H1 (cell line): ENCODE measurements around the gene LOXL1. TPM values are rescaled to one million over a fixed set of nuclear protein-coding genes. Genes with fewer than 3 reads are reported as not detected.

ENCODE experiments used
- CTCF ChIA-PET: fragments of 300-600 bp; sonication (Branson Sonifier 250); formaldehyde crosslinking; loops from one replicate; lab custom pipeline; 2021; ENCODE audit not compliant: partially characterized antibody; lab: Charles Lee
- POLR2A ChIA-PET: fragments of 300-600 bp; sonication (Branson Sonifier 250); formaldehyde crosslinking; loops from one replicate; lab custom pipeline; 2021; ENCODE audit warnings: inconsistent platforms; ENCODE audit not compliant: partially characterized antibody; lab: Charles Lee
- DNase-seq, 2 experiments: peaks; one replicate each; pipeline versions ENCODE4 v3.0.0 to v3.0.0-alpha.2; 2010 to 2022; ENCODE audit warnings: low spot score in 2 of 2, low read depth in 1 of 2, mixed read lengths in 1 of 2
- FAIRE-seq: peaks from 2 replicates; lab custom pipeline; 2011; peaks lifted over from hg19 to GRCh38; lab: Jason Lieb, UNC
- H2AFZ ChIP-seq: 2 replicates; pipeline ENCODE4 v1.8.1; 2012; ENCODE audit warnings: low read length, inconsistent platforms
- H2AK5ac ChIP-seq: 2 replicates; pipeline ENCODE4 v1.6.1; 2013; ENCODE audit warnings: low read depth, low read length
- H2BK120ac ChIP-seq: replicated peaks from 2 replicates; pipeline ENCODE3; 2013; ENCODE audit warnings: low read depth, low read length, inconsistent platforms
- H2BK12ac ChIP-seq: 2 replicates; pipeline ENCODE4 v1.6.1; 2013; ENCODE audit warnings: low read depth, low read length
- H2BK15ac ChIP-seq: 2 replicates; pipeline ENCODE4 v1.6.1; 2013; ENCODE audit warnings: low read length
- H2BK20ac ChIP-seq: 2 replicates; pipeline ENCODE4 v1.6.1; 2013; ENCODE audit warnings: low read length
- H2BK5ac ChIP-seq: 2 replicates; pipeline ENCODE4 v1.6.1; 2013; ENCODE audit warnings: low read depth, low read length
- H3K14ac ChIP-seq: 2 replicates; pipeline ENCODE4 v1.6.1; 2013; ENCODE audit warnings: inconsistent platforms; ENCODE audit not compliant: insufficient read length
- H3K18ac ChIP-seq: 2 replicates; pipeline ENCODE4 v1.6.1; 2013; ENCODE audit warnings: low read length; ENCODE audit errors: extremely low read depth
- H3K23ac ChIP-seq: 2 replicates; pipeline ENCODE4 v1.6.1; 2013; ENCODE audit warnings: inconsistent platforms; ENCODE audit not compliant: insufficient read length
- H3K23me2 ChIP-seq: 2 replicates; pipeline ENCODE4 v1.6.1; 2013; ENCODE audit warnings: low read depth, low read length
- H3K27ac ChIP-seq: 2 replicates; pipeline ENCODE4 v1.6.1; 2011; ENCODE audit warnings: low read depth, low read length, inconsistent platforms
- H3K27me3 ChIP-seq, 4 experiments: replicated peaks in 1 of 4; 1 replicate in 1 of 4; 2 replicates in 3 of 4; pipeline versions ENCODE4 v1.6.1 to v1.8.1; 2011 to 2013; ENCODE audit warnings: low read length in 3 of 4, mild to moderate bottlenecking in 3 of 4, inconsistent platforms in 2 of 4, mixed read lengths in 2 of 4, moderate library complexity in 1 of 4; ENCODE audit not compliant: control insufficient read depth in 3 of 4, insufficient read depth in 3 of 4; ENCODE audit errors: extremely low read depth in 1 of 4
- H3K36me3 ChIP-seq, 4 experiments: 2 replicates each; pipeline versions ENCODE4 v1.6.1 to v1.8.1; 2011 to 2013; ENCODE audit warnings: mild to moderate bottlenecking in 4 of 4, low read length in 3 of 4, moderate library complexity in 2 of 4, control low read depth in 1 of 4, inconsistent platforms in 1 of 4; ENCODE audit not compliant: insufficient read depth in 4 of 4, control insufficient read depth in 2 of 4
- H3K4ac ChIP-seq: replicated peaks from 2 replicates; pipeline ENCODE3; 2013; ENCODE audit warnings: low read length, low read depth, mixed read lengths, inconsistent platforms; ENCODE audit not compliant: insufficient read length
- H3K4me1 ChIP-seq, 4 experiments: replicated peaks in 1 of 4; 1 replicate in 1 of 4; 2 replicates in 3 of 4; pipeline versions ENCODE4 v1.6.1 to v1.8.1; 2011 to 2013; ENCODE audit warnings: low read length in 3 of 4, inconsistent platforms in 2 of 4, mixed read lengths in 1 of 4; ENCODE audit not compliant: insufficient read depth in 4 of 4, control insufficient read depth in 3 of 4
- H3K4me2 ChIP-seq, 2 experiments: 2 replicates each; pipeline versions ENCODE4 v1.6.1 to v1.8.1; 2011 to 2013; ENCODE audit warnings: low read depth in 2 of 2, low read length in 2 of 2, control low read depth in 1 of 2, inconsistent platforms in 1 of 2, mild to moderate bottlenecking in 1 of 2; ENCODE audit not compliant: insufficient read depth in 1 of 2
- H3K4me3 ChIP-seq, 4 experiments: fragments of 200-600, 300-600 bp in 1 of 4; sonication (generic), shearing (Covaris generic), sonication (Bioruptor Twin) in 1 of 4; 2 replicates each; pipeline versions ENCODE4 v1.5.1 to v1.8.1; 2011 to 2016; ENCODE audit warnings: low read length in 4 of 4, low read depth in 3 of 4, control low read depth in 2 of 4, inconsistent platforms in 2 of 4, mild to moderate bottlenecking in 2 of 4, mixed read lengths in 1 of 4, moderate library complexity in 1 of 4; ENCODE audit not compliant: insufficient read depth in 2 of 4; ENCODE audit errors: extremely low read depth in 1 of 4
- H3K56ac ChIP-seq: replicated peaks from 2 replicates; pipeline ENCODE3; 2013; ENCODE audit warnings: low read depth, mild to moderate bottlenecking, mixed read lengths, low read length, inconsistent platforms; ENCODE audit not compliant: insufficient read length
- H3K79me1 ChIP-seq: 2 replicates; pipeline ENCODE4 v1.6.1; 2013; ENCODE audit warnings: low read depth, low read length, control low read depth
- H3K79me2 ChIP-seq, 2 experiments: 2 replicates each; pipeline versions ENCODE4 v1.6.1 to v1.8.1; 2012 to 2013; ENCODE audit warnings: low read length in 2 of 2, mild to moderate bottlenecking in 2 of 2, inconsistent platforms in 1 of 2; ENCODE audit not compliant: insufficient read depth in 2 of 2, control insufficient read depth in 1 of 2
- H3K9ac ChIP-seq, 4 experiments: replicated peaks in 1 of 4; 1 replicate in 1 of 4; 2 replicates in 3 of 4; pipeline versions ENCODE4 v1.6.1 to v1.8.1; 2011 to 2013; ENCODE audit warnings: low read depth in 3 of 4, low read length in 3 of 4, control low read depth in 2 of 4, mild to moderate bottlenecking in 2 of 4, moderate library complexity in 2 of 4, inconsistent platforms in 1 of 4; ENCODE audit errors: extremely low read depth in 1 of 4
- H3K9me3 ChIP-seq, 2 experiments: 2 replicates each; pipeline versions ENCODE4 v1.6.1 to v1.8.1; 2012 to 2013; ENCODE audit warnings: mild to moderate bottlenecking in 2 of 2, moderate library complexity in 2 of 2, control low read depth in 1 of 2, inconsistent platforms in 1 of 2, low read depth in 1 of 2, low read length in 1 of 2, mixed read lengths in 1 of 2; ENCODE audit not compliant: insufficient read depth in 2 of 2
- H4K20me1 ChIP-seq, 2 experiments: replicated peaks in 1 of 2; 2 replicates each; pipeline versions ENCODE3 to v1.8.1; 2011 to 2013; ENCODE audit warnings: inconsistent platforms in 2 of 2, low read length in 2 of 2, mild to moderate bottlenecking in 1 of 2; ENCODE audit not compliant: insufficient read depth in 2 of 2, control insufficient read depth in 1 of 2
- H4K5ac ChIP-seq: 2 replicates; pipeline ENCODE4 v1.6.1; 2013; ENCODE audit warnings: low read length, low read depth, mixed read lengths, inconsistent platforms; ENCODE audit not compliant: insufficient read length
- H4K8ac ChIP-seq: 2 replicates; pipeline ENCODE4 v1.8.0; 2013; ENCODE audit warnings: mild to moderate bottlenecking, moderate library complexity, low read length, inconsistent platforms; ENCODE audit not compliant: insufficient read depth; ENCODE audit errors: extremely low read depth
- H4K91ac ChIP-seq: replicated peaks from 2 replicates; pipeline ENCODE3; 2013; ENCODE audit warnings: low read length, mixed read lengths, inconsistent platforms; ENCODE audit not compliant: insufficient read length
- BRCA1 ChIP-seq: IDR thresholded peaks from 2 replicates; pipeline ENCODE4 v1.6.1; 2012; ENCODE audit warnings: low read depth, low read length, improper control_type of control experiment
- CBX8 ChIP-seq: fragments of 300-800, 300-1000 bp; sonication (generic); IDR thresholded peaks from 2 replicates; pipeline ENCODE4 v1.7.1; 2016; ENCODE audit warnings: low read depth, low read length, borderline replicate concordance
- EGR1 ChIP-seq: IDR thresholded peaks from 2 replicates; pipeline ENCODE4 v1.6.1; 2011; ENCODE audit warnings: low read depth, low read length, borderline replicate concordance
- EP300 ChIP-seq, 2 experiments: IDR thresholded peaks; 1 replicate in 1 of 2; 2 replicates in 1 of 2; pipeline ENCODE4 v1.6.1; 2011 to 2012; ENCODE audit warnings: low read depth in 2 of 2, low read length in 2 of 2, mild to moderate bottlenecking in 2 of 2, borderline replicate concordance in 1 of 2, inconsistent platforms in 1 of 2, moderate library complexity in 1 of 2
- FOSL1 ChIP-seq: IDR thresholded peaks from 2 replicates; pipeline ENCODE4 v1.6.1; 2011; ENCODE audit warnings: mild to moderate bottlenecking, low read depth, low read length, moderate library complexity; ENCODE audit not compliant: insufficient read depth
- HDAC2 ChIP-seq, 2 experiments: fragments of 300-600 bp in 1 of 2; sonication (generic) in 1 of 2; IDR thresholded peaks; 2 replicates each; pipeline ENCODE4 v1.6.1; 2011 to 2012; ENCODE audit warnings: low read depth in 2 of 2, low read length in 2 of 2, mild to moderate bottlenecking in 2 of 2, moderate library complexity in 2 of 2, borderline replicate concordance in 1 of 2, inconsistent platforms in 1 of 2
- KDM1A ChIP-seq: fragments of 200-600, 300-600 bp; sonication (generic); IDR thresholded peaks from 2 replicates; pipeline ENCODE4 v1.7.1; 2016; ENCODE audit warnings: mild to moderate bottlenecking, low read length, borderline replicate concordance
- POLR2AphosphoS5 ChIP-seq: IDR thresholded peaks from 2 replicates; pipeline ENCODE4 v1.6.1; 2011; ENCODE audit warnings: low read depth, low read length
- POU5F1 ChIP-seq: IDR thresholded peaks from 2 replicates; pipeline ENCODE4 v1.6.1; 2011; ENCODE audit warnings: low read depth, mild to moderate bottlenecking, low read length, moderate library complexity
- RBBP5 ChIP-seq: IDR thresholded peaks from 2 replicates; pipeline ENCODE4 v1.7.1; 2012; ENCODE audit warnings: low read depth, mild to moderate bottlenecking, inconsistent platforms, low read length, moderate library complexity, borderline replicate concordance
- RNF2 ChIP-seq: fragments of 200-900, 300-1000 bp; sonication (generic); IDR thresholded peaks from 2 replicates; pipeline ENCODE4 v1.7.1; 2016; ENCODE audit warnings: borderline replicate concordance, low read depth, mild to moderate bottlenecking, antibody characterized with exemption, low read length; ENCODE audit not compliant: poor library complexity, severe bottlenecking; ENCODE audit errors: missing control alignments
- SP1 ChIP-seq: IDR thresholded peaks from 2 replicates; pipeline ENCODE4 v1.6.1; 2011; ENCODE audit warnings: low read depth, low read length
- TEAD4 ChIP-seq: IDR thresholded peaks from 2 replicates; pipeline ENCODE4 v1.6.1; 2012; ENCODE audit warnings: low read depth, low read length, inconsistent platforms, mixed read lengths
- WGBS, 2 experiments: shearing (Covaris generic) in 1 of 2; methylation state at CpG; one replicate each; pipeline versions ENCODE4 v1.1.6 to v1.1.7; 2013 to 2015; ENCODE audit warnings: low lambda C conversion rate in 2 of 2, mixed read lengths in 2 of 2, inconsistent platforms in 1 of 2, low coverage in 1 of 2, missing lambda C conversion rate in 1 of 2; ENCODE audit not compliant: insufficient replicate concordance in 2 of 2, insufficient coverage in 1 of 2, insufficient read length in 1 of 2; ENCODE audit errors: extremely low coverage in 1 of 2, missing lambda C conversion rate in 1 of 2; 5-methylcytosine and 5-hydroxymethylcytosine counted together
- polyA plus RNA-seq, 7 experiments: library from polyadenylated mRNA; depleted of rRNA in 3 of 7; stranded (reverse) in 5 of 7; unstranded in 2 of 7; fragments of >200 nt in 5 of 7; fragments of 200-250 nt in 2 of 7; gene quantifications; 1 replicate in 5 of 7; 2 replicates in 1 of 7; 4 replicates in 1 of 7; pipeline versions ENCODE4 v1.2.1 to v1.2.3, GENCODE V29; 2011 to 2013; ENCODE audit warnings: missing spikeins in 2 of 7, mixed read lengths in 2 of 7
- total RNA-seq: library from RNA; stranded (reverse); fragmentation: NEBNext Ultra II Directional; extraction: Animal tissue kit (Norgen Biotek cat#: 25700); gene quantifications from 2 replicates; pipeline ENCODE4 v1.2.1, GENCODE V29; 2021

The LOXL1 gene
- total and polyA plus RNA-seq, 2 of the 8 experiments (the other 6 are each of a cell fraction or from before 2014, with no cell fraction given) = 8.1 to 14.4 TPM

DNA sequence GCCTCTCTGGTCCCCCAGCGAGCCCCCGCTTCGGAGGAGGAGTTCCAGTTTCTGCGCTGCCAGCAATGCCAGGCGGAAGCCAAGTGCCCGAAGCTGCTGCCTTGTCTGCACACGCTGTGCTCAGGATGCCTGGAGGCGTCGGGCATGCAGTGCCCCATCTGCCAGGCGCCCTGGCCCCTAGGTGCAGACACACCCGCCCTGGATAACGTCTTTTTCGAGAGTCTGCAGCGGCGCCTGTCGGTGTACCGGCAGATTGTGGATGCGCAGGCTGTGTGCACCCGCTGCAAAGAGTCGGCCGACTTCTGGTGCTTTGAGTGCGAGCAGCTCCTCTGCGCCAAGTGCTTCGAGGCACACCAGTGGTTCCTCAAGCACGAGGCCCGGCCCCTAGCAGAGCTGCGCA, 71.7 kb downstream of the LOXL1 start:
- H4K20me1 ChIP-seq = peaks cover 0 to 2% of the 10 kb centered on the region in 2 experiments
- ChIA-PET CTCF (interaction anchor here (1.3 to 2.7 kb wide), 2 partner anchors 18 to 39 kb away, joined by 3 to 9 read pairs; no protein-coding TSS in a partner anchor), POLR2A (no interaction called here)

More for the DNA sequence above, 71.7 kb downstream of the LOXL1 start:
- DNase-seq = no peak
- H3K4ac ChIP-seq = no peak overlapping the region
- peaks cover 0 to 14% of the 10 kb centered on the region in 2 experiments; a peak in 2 of 4 replicates for H3K79me2 ChIP-seq
- whole genome bisulfite sequencing, 2 experiments = 95% methylated on average over 23 of the region's 27 CpGs; no CpG with 5 or more reads in 1 of the 2 experiments
- no peak overlapping the region; the same call in 1 of the 2 replicates for H4K8ac ChIP-seq
- H3K23ac ChIP-seq = no peak overlapping the region
- H4K91ac ChIP-seq = no peak overlapping the region
- no peaks in the 10 kb centered on the region for H3K79me1 ChIP-seq
- H2BK120ac ChIP-seq = no peak overlapping the region
- peaks cover 3 to 12% (median 7%) of the 10 kb centered on the region in 4 experiments; a peak in 4 of 8 replicates for H3K36me3 ChIP-seq
- H3K4me1 ChIP-seq = peaks cover 0 to 3% (median under 1%) of the 10 kb centered on the region in 4 experiments; a peak in 2 of 7 replicates
- no peaks in the 10 kb centered on the region for H3K9me3 ChIP-seq
- H3K56ac ChIP-seq = no peak overlapping the region
- H2BK12ac ChIP-seq = no peak overlapping the region
- H3K18ac ChIP-seq = no peak overlapping the region
- TF ChIP-seq CBX8 (no peak), TEAD4 (no peak), SP1 (no peak), BRCA1 (no peak), RBBP5 (no peak), HDAC2 (IDR thresholded peaks at IDR 0.05; ENCODE audit: borderline replicate concordance in 1 of 2, low read depth in 2 of 2, low read length in 2 of 2) (no peak), FOSL1 (no peak), EGR1 (no peak), RNF2 (no peak), EP300 (IDR thresholded peaks at IDR 0.05; ENCODE audit: borderline replicate concordance in 1 of 2, low read depth in 2 of 2, low read length in 2 of 2) (no peak), POU5F1 (no peak), POLR2AphosphoS5 (no peak), KDM1A (no peak)
- FAIRE-seq = no peak
- peaks cover 8% of the 10 kb centered on the region; the same call in 1 of the 2 replicates for H3K23me2 ChIP-seq
- H2BK20ac ChIP-seq = no peak overlapping the region
- no peak overlapping the region for H3K9ac ChIP-seq
- H3K4me3 ChIP-seq = no peak overlapping the region
- H3K27ac ChIP-seq = no peak overlapping the region
- H2AFZ ChIP-seq = no peak overlapping the region
- no peak overlapping the region for H4K5ac ChIP-seq
- no peak overlapping the region for H2BK5ac ChIP-seq
- no peak overlapping the region for H3K4me2 ChIP-seq
- peaks cover 0 to 4% (median 1%) of the 10 kb centered on the region in 4 experiments; a peak in 1 of 7 replicates for H3K27me3 ChIP-seq
- no peak overlapping the region for H3K14ac ChIP-seq
- no peak overlapping the region for H2BK15ac ChIP-seq
- no peak overlapping the region for H2AK5ac ChIP-seq
